Measurements from ENCODE around the gene CD200.

The CD200 gene

DNA sequence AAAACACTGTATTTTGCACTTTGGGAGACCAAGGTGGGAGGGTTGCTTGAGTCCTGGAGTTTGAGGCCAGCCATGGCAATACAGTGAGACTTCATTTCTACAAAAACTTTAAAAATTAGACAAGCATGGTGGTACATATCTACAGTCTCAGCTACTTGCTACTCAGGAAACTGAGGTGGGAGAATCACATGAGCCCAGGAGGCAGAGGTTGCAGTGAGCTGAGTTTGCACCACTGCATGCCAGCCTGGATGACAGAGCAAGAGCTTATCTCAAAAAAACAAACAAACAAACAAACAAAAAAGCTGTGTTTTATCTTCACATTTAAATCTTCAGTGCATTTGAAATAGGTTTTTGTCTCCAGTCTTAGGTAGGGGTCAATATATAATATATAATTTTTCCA lies 34.2 kb upstream of the CD200 start:
- H3K18ac ChIP-seq (ENCODE audit: low read depth in 1 of 2, low read length in 2 of 2) = no peak overlapping the region
- H2BK15ac ChIP-seq (ENCODE audit: low read depth, poor library complexity, severe bottlenecking) = no peak overlapping the region
- no peak overlapping the region for H2AK5ac ChIP-seq (ENCODE audit: low read length, severe bottlenecking)
- H3K14ac ChIP-seq (ENCODE audit: low read length in 2 of 2) = no peak overlapping the region
- H3K4me1 ChIP-seq (ENCODE audit: control insufficient read depth, insufficient read depth, low read depth, low read length) = peaks cover 5% of the 10 kb centered on the region
- H3K9ac ChIP-seq (ENCODE audit: low read length) = no peak overlapping the region
- H3K79me1 ChIP-seq (replicated peaks; ENCODE audit: low read length, poor library complexity, severe bottlenecking) = no peaks in the 10 kb centered on the region
- no peak for DNase-seq
- no peak overlapping the region for H2BK120ac ChIP-seq (ENCODE audit: low read depth, low read length)
- no peaks in the 10 kb centered on the region for H3K9me3 ChIP-seq (ENCODE audit: control insufficient read depth, low read length)
- H3K27ac ChIP-seq (ENCODE audit: low read length, poor library complexity, severe bottlenecking) = no peak overlapping the region
- no peaks in the 10 kb centered on the region for H3K27me3 ChIP-seq (ENCODE audit: control insufficient read depth in 1 of 2, insufficient read depth in 1 of 2, low read length in 2 of 2)
- no peak overlapping the region for H3K4me2 ChIP-seq (ENCODE audit: low read length, poor library complexity, severe bottlenecking)
- no peak overlapping the region for H3K4me3 ChIP-seq (ENCODE audit: insufficient read depth in 1 of 2, low read depth in 1 of 2, low read length in 2 of 2)
- H3K23ac ChIP-seq (ENCODE audit: low read length in 2 of 2) = no peak overlapping the region
- H4K8ac ChIP-seq (ENCODE audit: low read length) = no peak overlapping the region
- no peak overlapping the region for H2AFZ ChIP-seq (ENCODE audit: low read depth, low read length)
- no peak overlapping the region for H4K91ac ChIP-seq (ENCODE audit: low read length)
- H2BK5ac ChIP-seq (ENCODE audit: low read depth, low read length, poor library complexity, severe bottlenecking) = no peak overlapping the region
- H2BK12ac ChIP-seq (ENCODE audit: low read length in 2 of 2) = no peak overlapping the region
- H3K36me3 ChIP-seq (ENCODE audit: control insufficient read depth in 1 of 2, insufficient read depth in 2 of 2, low read depth in 1 of 2, low read length in 2 of 2) = no peaks in the 10 kb centered on the region
- no peak overlapping the region for H3K4ac ChIP-seq (ENCODE audit: low read depth in 1 of 2, low read length in 2 of 2)

DNA sequence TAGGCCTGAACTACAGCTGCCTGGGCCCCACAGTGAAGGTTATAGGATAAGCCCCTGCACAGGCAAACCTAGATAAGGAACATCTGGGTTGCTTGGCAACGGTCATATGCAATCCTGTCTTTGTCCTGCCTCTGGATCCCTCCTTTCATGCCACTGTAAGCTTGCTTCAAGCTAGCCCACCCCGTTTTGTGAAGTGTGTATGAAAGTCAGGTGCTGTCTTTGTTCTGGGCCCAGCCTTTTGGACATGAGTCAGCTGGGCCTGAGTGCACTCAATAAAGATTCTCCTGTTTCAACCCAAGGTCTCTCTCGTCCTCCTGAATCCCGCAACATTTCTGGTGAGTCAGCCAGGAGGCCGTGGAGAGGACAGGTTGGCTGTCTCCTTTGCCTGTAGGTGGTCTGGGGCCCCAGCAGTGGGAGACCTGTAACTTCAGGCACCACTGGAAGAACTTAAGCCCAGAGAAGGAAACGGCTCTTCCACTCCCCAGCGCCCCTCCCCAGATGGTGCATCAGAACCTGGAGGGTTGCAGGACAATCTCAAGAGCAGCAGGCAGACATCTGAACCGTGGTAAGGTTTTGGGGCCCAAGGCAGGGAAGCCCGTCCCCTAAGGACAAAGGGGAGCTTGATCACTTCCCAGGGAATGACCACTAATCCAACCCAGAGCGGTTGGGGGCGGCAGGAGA lies 30.7 kb upstream of the CD200 start:
- Histone ChIP-seq H3K9me3 (ENCODE audit: control insufficient read depth, low read length) (no peaks in the 10 kb centered on the region), H3K18ac (ENCODE audit: low read depth in 1 of 2, low read length in 2 of 2) (peak overlapping the region; percentile 30 to 38), H3K9ac (ENCODE audit: low read length) (peak overlapping the region; percentile 78), H3K79me1 (replicated peaks; ENCODE audit: low read length, poor library complexity, severe bottlenecking) (no peaks in the 10 kb centered on the region), H2BK120ac (ENCODE audit: low read depth, low read length) (no peak overlapping the region), H2BK15ac (ENCODE audit: low read depth, poor library complexity, severe bottlenecking) (peak overlapping the region; percentile 15), H4K91ac (ENCODE audit: low read length) (no peak overlapping the region), H3K36me3 (ENCODE audit: control insufficient read depth in 1 of 2, insufficient read depth in 2 of 2, low read depth in 1 of 2, low read length in 2 of 2) (no peaks in the 10 kb centered on the region), H4K8ac (ENCODE audit: low read length) (no peak overlapping the region), H2AK5ac (ENCODE audit: low read length, severe bottlenecking) (peak overlapping the region; percentile 41), H3K27ac (ENCODE audit: low read length, poor library complexity, severe bottlenecking) (no peak overlapping the region), H3K14ac (ENCODE audit: low read length in 2 of 2) (no peak overlapping the region), H2BK12ac (ENCODE audit: low read length in 2 of 2) (peak overlapping the region; percentile 18 to 63), H3K4me3 (ENCODE audit: insufficient read depth in 1 of 2, low read depth in 1 of 2, low read length in 2 of 2) (peak overlapping the region; percentile 31 to 73), H3K27me3 (ENCODE audit: control insufficient read depth in 1 of 2, insufficient read depth in 1 of 2, low read length in 2 of 2) (no peaks in the 10 kb centered on the region), H3K4me2 (ENCODE audit: low read length, poor library complexity, severe bottlenecking) (peak overlapping the region; percentile 30), H2AFZ (ENCODE audit: low read depth, low read length) (peak overlapping the region; percentile 46), H3K23ac (ENCODE audit: low read length in 2 of 2) (no peak overlapping the region), H2BK5ac (ENCODE audit: low read depth, low read length, poor library complexity, severe bottlenecking) (no peak overlapping the region), H3K4me1 (ENCODE audit: control insufficient read depth, insufficient read depth, low read depth, low read length) (peaks cover 5% of the 10 kb centered on the region), H3K4ac (ENCODE audit: low read depth in 1 of 2, low read length in 2 of 2) (peak overlapping the region; percentile 60 to 79)
- 80% methylated on average over 11 of the region's 11 CpGs for WGBS
- peak; percentile 43 for DNase-seq

DNA sequence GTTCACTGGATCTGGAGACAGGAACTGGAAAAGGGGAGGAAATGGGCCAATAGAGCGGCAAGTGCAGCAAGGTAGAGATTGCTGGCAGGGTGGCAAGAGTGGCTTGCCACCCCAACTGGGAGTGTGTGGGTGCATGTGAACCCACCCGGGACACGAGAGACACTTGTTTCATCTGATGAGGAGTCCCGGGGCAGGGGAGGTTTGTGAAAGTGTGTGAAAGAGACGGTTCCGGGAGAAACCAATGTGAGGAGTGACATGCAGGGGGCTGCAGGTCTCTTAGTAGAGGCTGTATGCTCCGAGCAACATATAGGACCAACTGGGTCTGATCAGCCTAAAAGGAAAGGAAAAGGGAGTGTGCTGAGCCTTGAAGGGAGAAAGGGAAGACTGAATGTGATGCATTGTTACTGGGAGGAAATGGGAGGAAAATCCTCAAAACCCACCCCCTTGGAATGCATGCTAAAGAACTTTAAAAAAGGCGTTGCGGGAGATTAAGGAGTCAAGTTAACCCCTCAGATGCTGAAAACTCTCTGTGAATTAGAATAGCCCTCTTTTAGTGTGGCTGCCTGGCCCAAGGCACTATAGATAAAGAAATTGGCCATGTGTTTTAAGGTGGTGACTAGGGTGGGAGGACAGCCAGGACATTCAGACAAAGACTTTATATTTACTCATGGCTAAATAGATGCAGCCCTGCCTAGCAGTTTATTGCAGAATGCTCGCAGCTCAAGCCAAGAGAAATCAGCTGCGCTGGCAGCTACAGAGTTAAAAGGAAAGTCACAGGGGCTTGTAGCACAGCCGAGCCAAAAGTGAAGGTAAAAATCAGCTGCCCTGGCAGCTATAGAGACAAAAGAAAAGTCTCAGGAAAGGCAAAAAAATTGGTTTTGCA lies 29.8 kb upstream of the CD200 start:
- Histone ChIP-seq H3K9ac (ENCODE audit: low read length) (peak overlapping the region; percentile 78), H4K8ac (ENCODE audit: low read length) (peak overlapping the region; percentile 81), H3K9me3 (ENCODE audit: control insufficient read depth, low read length) (no peaks in the 10 kb centered on the region), H3K4me1 (ENCODE audit: control insufficient read depth, insufficient read depth, low read depth, low read length) (peaks cover 6% of the 10 kb centered on the region), H3K23ac (ENCODE audit: low read length in 2 of 2) (no peak overlapping the region), H4K91ac (ENCODE audit: low read length) (no peak overlapping the region), H2BK15ac (ENCODE audit: low read depth, poor library complexity, severe bottlenecking) (peak overlapping the region; percentile 15), H2BK120ac (ENCODE audit: low read depth, low read length) (no peak overlapping the region), H3K4ac (ENCODE audit: low read depth in 1 of 2, low read length in 2 of 2) (peak overlapping the region in 1 of 2 experiments; percentile 60), H3K14ac (ENCODE audit: low read length in 2 of 2) (no peak overlapping the region), H2AFZ (ENCODE audit: low read depth, low read length) (peak overlapping the region; percentile 46), H3K79me1 (replicated peaks; ENCODE audit: low read length, poor library complexity, severe bottlenecking) (no peaks in the 10 kb centered on the region), H3K18ac (ENCODE audit: low read depth in 1 of 2, low read length in 2 of 2) (peak overlapping the region; percentile 37 to 81), H2BK12ac (ENCODE audit: low read length in 2 of 2) (peak overlapping the region; percentile 6 to 63), H3K27me3 (ENCODE audit: control insufficient read depth in 1 of 2, insufficient read depth in 1 of 2, low read length in 2 of 2) (no peaks in the 10 kb centered on the region), H3K27ac (ENCODE audit: low read length, poor library complexity, severe bottlenecking) (peak overlapping the region; percentile 70), H3K4me2 (ENCODE audit: low read length, poor library complexity, severe bottlenecking) (peak overlapping the region; percentile 30), H2AK5ac (ENCODE audit: low read length, severe bottlenecking) (no peak overlapping the region), H3K36me3 (ENCODE audit: control insufficient read depth in 1 of 2, insufficient read depth in 2 of 2, low read depth in 1 of 2, low read length in 2 of 2) (no peaks in the 10 kb centered on the region), H2BK5ac (ENCODE audit: low read depth, low read length, poor library complexity, severe bottlenecking) (no peak overlapping the region), H3K4me3 (ENCODE audit: insufficient read depth in 1 of 2, low read depth in 1 of 2, low read length in 2 of 2) (peak overlapping the region; percentile 34 to 73)
- peak; percentile 37 for DNase-seq
- WGBS = 29% methylated on average over 11 of the region's 12 CpGs

DNA sequence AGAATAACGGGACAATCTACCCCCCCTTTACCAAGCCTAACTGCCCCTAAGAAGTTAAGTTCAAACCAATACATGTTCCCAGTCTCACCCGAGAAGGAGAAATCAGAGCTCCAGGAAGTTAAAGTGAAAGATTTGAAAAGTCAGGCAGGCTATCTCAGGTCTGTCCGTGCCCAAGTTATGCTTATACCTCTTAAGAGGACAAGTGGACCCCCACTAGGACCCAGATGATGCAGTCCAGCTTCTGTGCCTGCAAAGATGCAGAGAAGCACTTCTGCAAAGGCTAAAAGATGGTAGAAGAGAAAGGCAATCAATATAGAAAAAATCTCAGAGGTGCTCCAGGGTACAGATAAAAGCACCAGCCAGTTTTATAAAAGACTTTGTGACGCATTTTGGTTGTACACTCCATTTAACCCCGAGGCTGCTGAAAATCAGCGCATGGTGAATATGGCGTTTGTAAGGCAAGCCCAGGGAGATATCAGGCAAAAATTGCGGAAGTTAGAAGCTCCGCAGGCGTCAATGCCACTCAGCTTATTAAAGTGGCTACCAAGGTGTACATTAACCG lies 29.1 kb upstream of the CD200 start:
- H3K36me3 ChIP-seq (ENCODE audit: control insufficient read depth in 1 of 2, insufficient read depth in 2 of 2, low read depth in 1 of 2, low read length in 2 of 2) = no peaks in the 10 kb centered on the region
- peak overlapping the region; percentile 78 for H3K9ac ChIP-seq (ENCODE audit: low read length)
- H2BK5ac ChIP-seq (ENCODE audit: low read depth, low read length, poor library complexity, severe bottlenecking) = no peak overlapping the region
- WGBS = 35% methylated on average over 10 of the region's 11 CpGs
- H3K79me1 ChIP-seq (replicated peaks; ENCODE audit: low read length, poor library complexity, severe bottlenecking) = no peaks in the 10 kb centered on the region
- no peak overlapping the region for H3K14ac ChIP-seq (ENCODE audit: low read length in 2 of 2)
- peak overlapping the region in 1 of 2 experiments; percentile 73 for H3K4me3 ChIP-seq (ENCODE audit: insufficient read depth in 1 of 2, low read depth in 1 of 2, low read length in 2 of 2)
- peak overlapping the region; percentile 81 for H2AFZ ChIP-seq (ENCODE audit: low read depth, low read length)
- H3K4ac ChIP-seq (ENCODE audit: low read depth in 1 of 2, low read length in 2 of 2) = peak overlapping the region; percentile 67 to 81
- H3K27me3 ChIP-seq (ENCODE audit: control insufficient read depth in 1 of 2, insufficient read depth in 1 of 2, low read length in 2 of 2) = no peaks in the 10 kb centered on the region
- no peak overlapping the region for H2BK15ac ChIP-seq (ENCODE audit: low read depth, poor library complexity, severe bottlenecking)
- H3K4me1 ChIP-seq (ENCODE audit: control insufficient read depth, insufficient read depth, low read depth, low read length) = peaks cover 7% of the 10 kb centered on the region
- no peak overlapping the region for H2AK5ac ChIP-seq (ENCODE audit: low read length, severe bottlenecking)
- peak overlapping the region; percentile 11 to 81 for H3K18ac ChIP-seq (ENCODE audit: low read depth in 1 of 2, low read length in 2 of 2)
- peak overlapping the region; percentile 30 for H3K4me2 ChIP-seq (ENCODE audit: low read length, poor library complexity, severe bottlenecking)
- H2BK120ac ChIP-seq (ENCODE audit: low read depth, low read length) = no peak overlapping the region
- H3K9me3 ChIP-seq (ENCODE audit: control insufficient read depth, low read length) = no peaks in the 10 kb centered on the region
- H4K91ac ChIP-seq (ENCODE audit: low read length) = no peak overlapping the region
- peak overlapping the region; percentile 87 for H4K8ac ChIP-seq (ENCODE audit: low read length)
- peak; percentile 24 for DNase-seq
- no peak overlapping the region for H3K23ac ChIP-seq (ENCODE audit: low read length in 2 of 2)
- H2BK12ac ChIP-seq (ENCODE audit: low read length in 2 of 2) = no peak overlapping the region
- H3K27ac ChIP-seq (ENCODE audit: low read length, poor library complexity, severe bottlenecking) = peak overlapping the region; percentile 70

Data from mesenchymal stem cell (in vitro differentiated cells and primary cell).